ENCODE data around the gene LZTR1. TPM values are rescaled to one million over a fixed set of nuclear protein-coding genes. Genes with fewer than 3 reads are reported as not detected.

LZTR1 gene
- total RNA-seq, 1 donor from 2014 or later: 91.6 TPM

DNA sequence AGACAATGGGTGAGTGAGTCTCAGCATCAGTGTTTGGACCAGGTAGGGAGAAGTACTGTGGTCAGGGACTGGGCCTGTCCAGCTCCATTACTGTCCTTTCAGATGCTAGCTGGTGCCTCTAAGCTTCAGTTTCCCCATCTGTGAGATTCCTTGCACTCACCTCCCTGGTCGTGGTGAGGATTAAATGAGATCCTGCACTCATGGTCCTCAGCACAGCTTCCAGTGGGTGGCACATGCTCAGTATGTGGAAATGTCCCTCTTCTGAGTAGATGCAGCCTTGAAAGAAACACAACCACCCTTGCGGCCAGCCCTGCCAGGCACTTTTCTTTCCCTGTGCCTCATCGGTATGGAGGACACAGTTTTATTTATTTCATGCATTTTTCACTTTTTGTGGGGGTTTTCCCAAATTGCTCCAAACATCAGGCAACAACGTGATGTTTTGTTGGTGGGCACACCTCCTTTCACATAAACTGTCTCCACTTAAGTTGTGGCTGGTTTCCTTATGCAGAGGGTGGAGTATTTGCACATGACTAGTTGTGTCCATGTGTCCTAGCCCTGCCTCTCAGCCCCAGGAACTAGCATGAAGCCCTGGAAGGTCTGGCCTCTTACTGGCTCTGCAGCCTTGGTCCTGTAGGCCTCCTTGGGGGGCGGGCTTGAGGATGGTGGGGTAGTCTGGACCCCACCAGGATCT is 1.1 kb downstream of the LZTR1 start:
- H3K36me3 Mint-ChIP-seq (ENCODE audit: insufficient read depth): peaks cover 2% of the 10 kb centered on the region
- TF ChIP-seq, protein P1, sequence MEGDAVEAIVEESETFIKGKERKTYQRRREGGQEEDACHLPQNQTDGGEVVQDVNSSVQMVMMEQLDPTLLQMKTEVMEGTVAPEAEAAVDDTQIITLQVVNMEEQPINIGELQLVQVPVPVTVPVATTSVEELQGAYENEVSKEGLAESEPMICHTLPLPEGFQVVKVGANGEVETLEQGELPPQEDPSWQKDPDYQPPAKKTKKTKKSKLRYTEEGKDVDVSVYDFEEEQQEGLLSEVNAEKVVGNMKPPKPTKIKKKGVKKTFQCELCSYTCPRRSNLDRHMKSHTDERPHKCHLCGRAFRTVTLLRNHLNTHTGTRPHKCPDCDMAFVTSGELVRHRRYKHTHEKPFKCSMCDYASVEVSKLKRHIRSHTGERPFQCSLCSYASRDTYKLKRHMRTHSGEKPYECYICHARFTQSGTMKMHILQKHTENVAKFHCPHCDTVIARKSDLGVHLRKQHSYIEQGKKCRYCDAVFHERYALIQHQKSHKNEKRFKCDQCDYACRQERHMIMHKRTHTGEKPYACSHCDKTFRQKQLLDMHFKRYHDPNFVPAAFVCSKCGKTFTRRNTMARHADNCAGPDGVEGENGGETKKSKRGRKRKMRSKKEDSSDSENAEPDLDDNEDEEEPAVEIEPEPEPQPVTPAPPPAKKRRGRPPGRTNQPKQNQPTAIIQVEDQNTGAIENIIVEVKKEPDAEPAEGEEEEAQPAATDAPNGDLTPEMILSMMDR (IDR thresholded peaks at IDR 0.05; ENCODE audit: unreplicated experiment): no peak
- H3K27me3 Mint-ChIP-seq: peaks cover 2% of the 10 kb centered on the region
- H3K4me3 Mint-ChIP-seq (ENCODE audit: low read depth): peak overlapping the region; percentile 96
- H3K4me1 Mint-ChIP-seq (ENCODE audit: low read depth): peaks cover 21% of the 10 kb centered on the region
- H3K9me3 Mint-ChIP-seq (ENCODE audit: low read depth): peaks cover 3% of the 10 kb centered on the region
- no peak overlapping the region for H3K27ac Mint-ChIP-seq
- DNase-seq (ENCODE audit: low spot score, unreplicated experiment): no peak

DNA sequence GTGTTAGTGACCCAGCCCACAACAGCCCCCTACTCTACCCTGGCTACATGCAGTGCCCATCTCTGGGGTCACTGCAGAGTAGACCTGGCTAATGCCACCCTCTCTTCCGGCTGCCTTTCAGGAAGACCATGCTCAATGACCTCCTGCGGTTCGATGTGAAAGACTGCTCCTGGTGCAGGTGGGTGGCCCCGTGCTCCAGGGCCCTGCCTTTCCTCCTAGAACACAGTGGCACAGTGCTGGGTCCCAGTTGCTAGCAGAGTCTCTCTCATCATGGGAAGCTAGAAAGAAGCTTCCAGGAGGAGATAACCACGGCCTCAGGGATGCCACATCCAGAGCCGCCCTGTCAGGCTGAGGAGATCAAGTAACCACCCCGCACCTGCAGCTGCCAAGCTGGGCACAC is 3.6 kb downstream of the LZTR1 start:
- peaks cover 4% of the 10 kb centered on the region for H3K36me3 Mint-ChIP-seq (ENCODE audit: insufficient read depth)
- no peak overlapping the region for H3K4me3 Mint-ChIP-seq (ENCODE audit: low read depth)
- peaks cover 12% of the 10 kb centered on the region for H3K4me1 Mint-ChIP-seq (ENCODE audit: low read depth)
- H3K27ac Mint-ChIP-seq: no peak overlapping the region
- H3K27me3 Mint-ChIP-seq: no peaks in the 10 kb centered on the region
- TF ChIP-seq, protein P1 (IDR thresholded peaks at IDR 0.05; ENCODE audit: unreplicated experiment): no peak
- DNase-seq (ENCODE audit: low spot score, unreplicated experiment): no peak
- H3K9me3 Mint-ChIP-seq (ENCODE audit: low read depth): no peaks in the 10 kb centered on the region

DNA sequence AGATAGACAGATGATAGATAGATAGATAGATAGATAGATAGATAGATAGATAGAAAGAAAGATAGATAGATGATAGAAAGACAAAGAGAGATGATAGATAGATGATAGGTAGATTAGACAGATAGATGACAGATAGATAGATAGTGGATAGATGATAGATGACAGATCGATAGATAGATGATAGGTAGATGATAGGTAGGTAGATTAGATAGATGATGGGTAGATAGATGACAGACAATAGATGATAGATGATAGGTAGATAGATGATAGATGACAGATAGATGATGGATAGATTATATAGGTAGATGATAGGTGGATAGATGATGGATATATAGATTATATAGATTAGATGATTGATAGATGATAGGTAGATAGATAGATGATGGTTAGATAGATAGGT is 4.3 kb downstream of the LZTR1 start:
- Mint-ChIP-seq H3K27me3 (no peaks in the 10 kb centered on the region), H3K36me3 (ENCODE audit: insufficient read depth) (peaks cover 4% of the 10 kb centered on the region), H3K27ac (no peak overlapping the region), H3K4me1 (ENCODE audit: low read depth) (peaks cover 8% of the 10 kb centered on the region), H3K9me3 (ENCODE audit: low read depth) (no peaks in the 10 kb centered on the region), H3K4me3 (ENCODE audit: low read depth) (no peak overlapping the region)
- no peak for DNase-seq (ENCODE audit: low spot score, unreplicated experiment)
- TF ChIP-seq, protein P1 (IDR thresholded peaks at IDR 0.05; ENCODE audit: unreplicated experiment): no peak

DNA sequence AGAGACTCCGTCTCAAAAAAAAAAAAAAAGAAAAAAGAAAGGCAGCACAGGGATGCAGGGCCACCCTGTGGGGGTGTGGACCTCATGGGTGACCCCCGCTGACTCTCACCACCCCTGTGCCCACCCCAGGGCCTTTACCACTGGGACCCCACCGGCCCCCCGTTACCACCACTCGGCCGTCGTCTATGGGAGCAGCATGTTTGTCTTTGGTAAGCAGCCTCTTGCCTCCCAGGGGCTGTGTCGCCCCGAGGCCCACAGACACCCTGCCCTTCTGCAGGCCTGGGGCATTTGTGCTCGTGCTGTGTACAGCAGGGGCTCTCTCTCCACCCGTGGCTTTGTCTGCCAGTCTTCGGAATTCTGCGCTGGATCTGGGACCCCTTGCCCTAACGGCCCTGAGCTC is 5.3 kb downstream of the LZTR1 start:
- Mint-ChIP-seq H3K4me1 (ENCODE audit: low read depth) (peaks cover 5% of the 10 kb centered on the region), H3K9me3 (ENCODE audit: low read depth) (no peaks in the 10 kb centered on the region), H3K27me3 (no peaks in the 10 kb centered on the region), H3K4me3 (ENCODE audit: low read depth) (no peak overlapping the region), H3K36me3 (ENCODE audit: insufficient read depth) (peaks cover 4% of the 10 kb centered on the region), H3K27ac (no peak overlapping the region)
- TF ChIP-seq, protein P1 (IDR thresholded peaks at IDR 0.05; ENCODE audit: unreplicated experiment): no peak
- no peak for DNase-seq (ENCODE audit: low spot score, unreplicated experiment)

DNA sequence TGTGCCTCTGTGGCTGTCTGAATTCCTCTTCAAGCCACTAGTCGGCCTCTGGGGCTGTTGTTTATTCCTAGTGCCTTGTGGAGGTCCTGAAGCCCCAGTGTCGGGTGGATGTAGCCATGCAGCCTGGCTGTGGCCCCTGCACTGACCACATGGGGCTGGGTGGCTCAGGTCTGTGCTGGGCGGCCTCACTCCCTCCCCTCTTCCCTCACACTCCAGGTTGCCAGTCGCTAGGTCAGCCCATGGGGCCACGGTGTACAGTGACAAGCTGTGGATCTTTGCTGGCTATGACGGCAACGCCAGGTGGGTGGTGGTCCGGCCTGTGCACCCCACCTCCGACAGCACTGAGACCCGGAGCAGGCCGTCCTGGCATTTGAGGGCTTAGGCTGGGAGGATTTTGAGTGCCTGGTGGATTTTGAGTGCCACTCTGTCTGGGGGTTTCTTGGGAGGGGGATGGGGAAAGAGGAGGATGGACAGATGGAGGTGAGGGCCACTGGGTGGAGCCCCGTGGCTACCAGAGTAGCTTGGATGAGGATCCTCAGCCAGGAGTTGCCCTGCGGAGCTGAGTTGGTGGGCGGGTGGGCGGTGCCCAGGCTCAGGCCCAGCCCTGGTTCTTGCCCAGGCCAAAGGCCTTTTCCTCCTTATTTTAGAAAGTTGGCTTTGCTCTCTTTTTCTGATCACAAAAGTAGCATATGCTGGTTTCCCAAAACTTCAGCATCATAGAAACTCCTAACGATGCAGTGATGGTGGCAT is 6.7 kb downstream of the LZTR1 start:
- no peaks in the 10 kb centered on the region for H3K9me3 Mint-ChIP-seq (ENCODE audit: low read depth)
- no peak overlapping the region for H3K27ac Mint-ChIP-seq
- H3K4me1 Mint-ChIP-seq (ENCODE audit: low read depth): no peaks in the 10 kb centered on the region
- no peak overlapping the region for H3K4me3 Mint-ChIP-seq (ENCODE audit: low read depth)
- no peaks in the 10 kb centered on the region for H3K27me3 Mint-ChIP-seq
- DNase-seq (ENCODE audit: low spot score, unreplicated experiment): no peak
- TF ChIP-seq, protein P1 (IDR thresholded peaks at IDR 0.05; ENCODE audit: unreplicated experiment): no peak
- peaks cover 4% of the 10 kb centered on the region for H3K36me3 Mint-ChIP-seq (ENCODE audit: insufficient read depth)
